GM12878 (cell line): Measurements from ENCODE around the gene DTL. TPM values are rescaled to one million over a fixed set of nuclear protein-coding genes. Genes with fewer than 3 reads are reported as not detected.

Experiments
- ATAC-seq: fragments of 200-7000 bp; cut with Tn5 transposase; 3 replicates; pipeline ENCODE4 v1.9.1; 2020; ENCODE audit warnings: mild to moderate bottlenecking, moderate library complexity
- BruUV-seq: library from RNA; stranded (reverse); fragments of 400-500 nt; replicated peaks from 2 replicates; lab custom pipeline; 2021; lab: Mats Ljungman, UMichigan
- CTCF ChIA-PET: fragments of 300-600 bp; sonication (Branson Sonifier 250); formaldehyde crosslinking; extraction: SDS; loops from one replicate; lab custom pipeline; 2021; ENCODE audit warnings: inconsistent platforms; lab: Yijun Ruan, JAX
- POLR2A ChIA-PET: fragments of 350-600 bp; formaldehyde crosslinking; extraction: SDS; loops from one replicate; lab custom pipeline; 2021; ENCODE audit warnings: inconsistent platforms; lab: Charles Lee
- RAD21 ChIA-PET: fragments of 300-600 bp; sonication (Branson Sonifier 250); formaldehyde crosslinking; loops from one replicate; lab custom pipeline; 2023; ENCODE audit warnings: antibody characterized with exemption; ENCODE audit not compliant: unreplicated experiment; lab: Charles Lee
- SMC1A ChIA-PET: fragments of 300-600 bp; sonication (Branson Sonifier 250); formaldehyde crosslinking; loops from one replicate; lab custom pipeline; 2023; ENCODE audit not compliant: unreplicated experiment, uncharacterized antibody; lab: Charles Lee
- DNase-seq: peaks from one replicate; pipeline ENCODE4 v3.0.0-alpha.2; 2011; ENCODE audit warnings: low read depth, low spot score
- FAIRE-seq: peaks from 3 replicates; lab custom pipeline; 2011; peaks lifted over from hg19 to GRCh38; lab: Jason Lieb, UNC
- H2AFZ ChIP-seq: 2 replicates; pipeline ENCODE4 v1.6.0; 2011; ENCODE audit warnings: low read depth, low read length, control low read depth; ENCODE audit not compliant: control insufficient read depth
- H3K27ac ChIP-seq: 2 replicates; pipeline ENCODE4 v1.5.1; 2011; ENCODE audit warnings: control low read depth; ENCODE audit not compliant: control insufficient read depth, insufficient read depth
- H3K27me3 ChIP-seq, 2 experiments: replicated peaks in 1 of 2; 2 replicates each; pipeline versions ENCODE4 v1.6.0 to v1.6.1; 2011; ENCODE audit warnings: low read length in 1 of 2; ENCODE audit not compliant: control insufficient read depth in 2 of 2, insufficient read depth in 2 of 2
- H3K36me3 ChIP-seq, 2 experiments: 2 replicates each; pipeline ENCODE4 v1.5.1; 2011; ENCODE audit warnings: low read length in 1 of 2; ENCODE audit not compliant: control insufficient read depth in 2 of 2, insufficient read depth in 2 of 2
- H3K4me1 ChIP-seq: 2 replicates; pipeline ENCODE4 v1.6.1; 2011; ENCODE audit warnings: mild to moderate bottlenecking, low read length, moderate library complexity, mixed read lengths; ENCODE audit not compliant: control insufficient read depth, insufficient read depth
- H3K4me2 ChIP-seq: 2 replicates; pipeline ENCODE4 v1.6.0; 2011; ENCODE audit warnings: control low read depth; ENCODE audit not compliant: control insufficient read depth, insufficient read depth
- H3K4me3 ChIP-seq: fragments of 200-600 bp; sonication (generic); 2 replicates; pipeline ENCODE4 v1.5.1; 2016
- H3K79me2 ChIP-seq: 2 replicates; pipeline ENCODE4 v1.6.0; 2011; ENCODE audit warnings: low read length; ENCODE audit not compliant: control insufficient read depth, insufficient read depth
- H3K9ac ChIP-seq: 2 replicates; pipeline ENCODE4 v1.8.0; 2011; ENCODE audit warnings: low read length, control low read depth, mixed read lengths; ENCODE audit not compliant: control insufficient read depth, insufficient read depth
- H3K9me3 ChIP-seq: replicated peaks from 3 replicates; pipeline ENCODE4 v1.5.1; 2011; ENCODE audit warnings: mild to moderate bottlenecking, low read length; ENCODE audit not compliant: control insufficient read depth, insufficient read depth
- H4K20me1 ChIP-seq: 2 replicates; pipeline ENCODE4 v1.6.0; 2011; ENCODE audit not compliant: control insufficient read depth, insufficient read depth
- ATF2 ChIP-seq: IDR thresholded peaks from 2 replicates; pipeline ENCODE4 v1.6.1; 2012; ENCODE audit warnings: low read length, inconsistent platforms
- FOXK2 ChIP-seq: fragments of 450-650 bp; IDR thresholded peaks from 2 replicates; pipeline ENCODE4 v1.6.1; 2017; ENCODE audit warnings: mild to moderate bottlenecking, moderate library complexity
- FOXM1 ChIP-seq: IDR thresholded peaks from 2 replicates; pipeline ENCODE4 v1.6.1; 2012; ENCODE audit warnings: low read depth, mild to moderate bottlenecking, inconsistent platforms, low read length, moderate library complexity
- HDAC6 ChIP-seq: fragments of 200-600 bp; sonication (generic); IDR thresholded peaks from one replicate; pipeline ENCODE4 v1.8.0; 2017; ENCODE audit warnings: antibody characterized with exemption; ENCODE audit not compliant: unreplicated experiment
- KLF5 ChIP-seq: fragments of 450-650 bp; IDR thresholded peaks from 2 replicates; pipeline ENCODE4 v1.6.1; 2014; ENCODE audit warnings: mild to moderate bottlenecking; ENCODE audit not compliant: partially characterized antibody
- MAX ChIP-seq: IDR thresholded peaks from 2 replicates; pipeline ENCODE4 v1.6.1; 2012; ENCODE audit warnings: low read depth, low read length, improper control_type of control experiment
- MTA3 ChIP-seq: IDR thresholded peaks from 2 replicates; pipeline ENCODE4 v1.6.1; 2012; ENCODE audit warnings: low read length, inconsistent platforms, borderline replicate concordance
- NFIC ChIP-seq: IDR thresholded peaks from 2 replicates; pipeline ENCODE4 v1.6.1; 2012; ENCODE audit warnings: low read depth, mild to moderate bottlenecking, inconsistent platforms, low read length, moderate library complexity
- TCF3 ChIP-seq: IDR thresholded peaks from 2 replicates; pipeline ENCODE4 v1.6.1; 2012; ENCODE audit warnings: low read depth, mild to moderate bottlenecking, low read length, borderline replicate concordance; ENCODE audit not compliant: insufficient read depth
- ZBTB40 ChIP-seq: fragments of 450-650 bp; IDR thresholded peaks from 2 replicates; pipeline ENCODE4 v1.6.1; 2016; ENCODE audit warnings: mild to moderate bottlenecking, moderate library complexity, borderline replicate concordance
- ZNF622 ChIP-seq: fragments of 450-650 bp; IDR thresholded peaks from 2 replicates; pipeline ENCODE4 v1.6.1; 2017; ENCODE audit warnings: mild to moderate bottlenecking, inconsistent platforms
- WGBS: methylation state at CpG from one replicate; pipeline ENCODE4 v1.1.6; 2016; ENCODE audit warnings: low lambda C conversion rate; ENCODE audit not compliant: insufficient replicate concordance, insufficient coverage; ENCODE audit errors: missing lambda C conversion rate; 5-methylcytosine and 5-hydroxymethylcytosine counted together
- in situ Hi-C: fragments of 300-500 bp; cut with MboI; formaldehyde crosslinking; loops from 9 replicates; pipeline ENCODE4 v1.14.3; 2018; ENCODE audit warnings: mixed read lengths
- intact Hi-C: fragments of 100-400 bp; cut with micrococcal nuclease; formaldehyde crosslinking; loops from one replicate; pipeline ENCODE4 v1.14.2; 2022; ENCODE audit not compliant: unreplicated experiment
- polyA plus RNA-seq, 11 experiments: library from polyadenylated mRNA; depleted of rRNA in 4 of 11; unstranded in 6 of 11; stranded (reverse) in 5 of 11; fragments of >200 nt; fragmentation: Nextera tagmentation in 4 of 11; fragmentation: Illumina TruSeq in 1 of 11; extraction: Ambion mirVana in 4 of 11; extraction: Trizol in 1 of 11; gene quantifications; 1 replicate in 1 of 11; 2 replicates in 10 of 11; pipeline versions ENCODE4 v1.2.1 to v1.2.3, GENCODE V29; 2011 to 2016; ENCODE audit warnings: inconsistent platforms in 2 of 11, missing spikeins in 2 of 11, low read depth in 1 of 11
- total RNA-seq, 4 experiments: library from RNA; depleted of rRNA in 3 of 4; stranded (reverse); fragments of >200 nt in 3 of 4; fragmentation: Illumina TruSeq in 1 of 4; extraction: Trizol in 1 of 4; gene quantifications; 2 replicates each; pipeline versions ENCODE4 v1.2.1 to v1.2.3, GENCODE V29; 2013 to 2021

DTL gene
- total and polyA plus RNA-seq, 10 of the 15 experiments (the other 5 are each of a cell fraction or from before 2014, with no cell fraction given): 24.1 to 73.4 (median 52.2) TPM

- in situ Hi-C loops (no loop called here), intact Hi-C loops (no loop called here)
- 89% methylated on average over 2 of the region's 2 CpGs for WGBS
- ChIA-PET POLR2A (no interaction called here), RAD21 (interaction anchor here (0.6 to 0.8 kb wide), 2 partner anchors 48 to 84 kb away, joined by 3 read pairs; no protein-coding TSS in a partner anchor), CTCF (interaction anchor here (0.8 to 1.6 kb wide), 4 partner anchors 13 to 438 kb away, joined by 3 to 5 read pairs (median 4); no protein-coding TSS in a partner anchor), SMC1A (interaction anchor here (0.5 to 1.6 kb wide), 5 partner anchors 43 to 197 kb away, joined by 3 to 4 read pairs (median 3); no protein-coding TSS in a partner anchor)
- Histone ChIP-seq H3K4me3 (no peak overlapping the region), H4K20me1 (no peaks in the 10 kb centered on the region), H3K36me3 (no peaks in the 10 kb centered on the region; a peak in 2 of 4 replicates), H3K27ac (no peak overlapping the region), H3K27me3 (no peaks in the 10 kb centered on the region), H3K9me3 (no peaks in the 10 kb centered on the region), H2AFZ (no peak overlapping the region), H3K9ac (no peak overlapping the region), H3K79me2 (no peaks in the 10 kb centered on the region), H3K4me2 (no peak overlapping the region), H3K4me1 (peaks cover 8% of the 10 kb centered on the region)
- ATAC-seq (peak; percentile 52), DNase-seq (no peak), FAIRE-seq (no peak)
- no TSS peak for BruUV-seq
- TF ChIP-seq NFIC: no peak
- 0 out of 2 replicates have a peak, but pooled peaks have one; percentile 24 for TF ChIP-seq TCF3
Measured at GRCh38 chr1:212118872-212119260, 83.3 kb downstream of the DTL start.

- FAIRE-seq (no peak), ATAC-seq (peak; percentile 56), DNase-seq (no peak)
- in situ Hi-C loops (no loop called here), intact Hi-C loops (no loop called here)
- TF ChIP-seq HDAC6 (no peak), ZBTB40 (no peak), ZNF622 (no peak), FOXM1 (no peak), MTA3 (no peak), FOXK2 (no peak), MAX (no peak), KLF5 (no peak), ATF2 (no peak)
- Histone ChIP-seq H3K36me3 (no peaks in the 10 kb centered on the region; a peak in 2 of 4 replicates), H3K27me3 (no peaks in the 10 kb centered on the region), H3K79me2 (no peaks in the 10 kb centered on the region), H3K4me3 (no peak overlapping the region), H3K9me3 (no peaks in the 10 kb centered on the region), H3K4me1 (peaks cover 8% of the 10 kb centered on the region), H3K9ac (no peak overlapping the region), H2AFZ (no peak overlapping the region), H3K27ac (no peak overlapping the region), H3K4me2 (no peak overlapping the region), H4K20me1 (no peaks in the 10 kb centered on the region)
- POLR2A ChIA-PET: no interaction called here
- no TSS peak for BruUV-seq
- CTCF ChIA-PET: interaction anchor here (1.4 to 1.6 kb wide), 3 partner anchors 15 to 439 kb away, joined by 3 to 5 read pairs (median 4); no protein-coding TSS in a partner anchor
- SMC1A ChIA-PET: interaction anchor here (0.5 to 1.6 kb wide), 5 partner anchors 42 to 197 kb away, joined by 3 to 4 read pairs (median 3); no protein-coding TSS in a partner anchor
- RAD21 ChIA-PET: no interaction called here
- 81% methylated on average over 5 of the region's 5 CpGs for WGBS
Measured at GRCh38 chr1:212119397-212119837, 83.9 kb downstream of the DTL start.
